ENCODE measurements around the gene BMI1.
"Not testable (repeated sequence)": the region's sequence is repeated elsewhere in the genome, so short reads cannot be mapped to it uniquely, and the experiment has no call there.

BMI1 gene

GRCh38 chr10:22340329-22341189 is 19.7 kb downstream of the BMI1 start:
- peak; percentile 58 to 65 for DNase-seq

GRCh38 chr10:22341190-22341925 is 20.5 kb downstream of the BMI1 start:
- no peak for DNase-seq

GRCh38 chr10:22341926-22342196 is 21.0 kb downstream of the BMI1 start:
- DNase-seq: no peak

GRCh38 chr10:22342421-22342820 is 21.5 kb downstream of the BMI1 start:
- no peak for DNase-seq

- no peak for DNase-seq
Observed at GRCh38 chr10:22343731-22344130, 22.8 kb downstream of the BMI1 start.

- DNase-seq: no peak
Observed at GRCh38 chr10:22344249-22344648, 23.4 kb downstream of the BMI1 start.

- DNase-seq: no peak
Observed at GRCh38 chr10:22344781-22345300, 23.9 kb downstream of the BMI1 start.

- peak; percentile 59 for DNase-seq
Observed at GRCh38 chr10:22345301-22346095, 24.6 kb downstream of the BMI1 start, which contains the start of gene SPAG6. TSS of gene SPAG6 (plus strand) at chr10:22345496. CDS start at chr10:22345612, 116 bp downstream.

GRCh38 chr10:22346096-22346661 is 25.3 kb downstream of the BMI1 start:
- DNase-seq: no peak

- DNase-seq: no peak
Observed at GRCh38 chr10:22349755-22350154, 28.9 kb downstream of the BMI1 start.

- DNase-seq: no peak
Observed at GRCh38 chr10:22351131-22351703, 30.3 kb downstream of the BMI1 start.

- DNase-seq: no peak
Observed at GRCh38 chr10:22356324-22356873, 35.5 kb downstream of the BMI1 start.

- not testable (repeated sequence) for DNase-seq
Observed at GRCh38 chr10:22357770-22358169, 36.9 kb downstream of the BMI1 start.

- DNase-seq: peak in 1 of 2 experiments; percentile 31
Observed at GRCh38 chr10:22363305-22363704, 42.4 kb downstream of the BMI1 start.

- DNase-seq: no peak
Observed at GRCh38 chr10:22364407-22365140, 43.7 kb downstream of the BMI1 start.

- DNase-seq: no peak
Observed at GRCh38 chr10:22365233-22365632, 44.3 kb downstream of the BMI1 start.

- no peak for DNase-seq
Observed at GRCh38 chr10:22365644-22366434, 44.9 kb downstream of the BMI1 start.

GRCh38 chr10:22366435-22366703 is 45.5 kb downstream of the BMI1 start:
- no peak for DNase-seq

GRCh38 chr10:22366771-22367170 is 45.9 kb downstream of the BMI1 start:
- no peak for DNase-seq

- DNase-seq: no peak
Observed at GRCh38 chr10:22367471-22367870, 46.6 kb downstream of the BMI1 start.

GRCh38 chr10:22368402-22368801 is 47.5 kb downstream of the BMI1 start:
- DNase-seq: no peak
